ENCODE data around the gene FYTTD1.

DNA sequence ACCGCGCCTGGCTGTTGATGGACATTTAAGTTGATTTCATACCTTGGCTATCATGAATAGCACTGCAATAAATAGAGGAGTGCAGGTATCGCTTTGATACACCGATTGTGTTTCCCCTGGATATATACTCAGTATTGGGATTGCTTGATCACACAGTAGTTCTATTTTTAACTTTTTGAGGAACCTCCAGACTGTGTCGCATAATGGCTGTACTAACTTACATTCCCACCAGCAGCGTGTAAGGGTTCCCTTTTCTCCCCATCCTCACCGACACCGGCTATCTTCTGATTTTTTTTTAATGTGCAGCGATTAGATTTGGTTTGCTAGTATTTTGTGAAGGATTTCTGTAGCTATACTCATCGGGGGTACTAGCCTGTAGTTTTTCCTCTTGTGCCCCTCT, 29.0 kb upstream of the FYTTD1 start:
- TF ChIP-seq, protein P1, sequence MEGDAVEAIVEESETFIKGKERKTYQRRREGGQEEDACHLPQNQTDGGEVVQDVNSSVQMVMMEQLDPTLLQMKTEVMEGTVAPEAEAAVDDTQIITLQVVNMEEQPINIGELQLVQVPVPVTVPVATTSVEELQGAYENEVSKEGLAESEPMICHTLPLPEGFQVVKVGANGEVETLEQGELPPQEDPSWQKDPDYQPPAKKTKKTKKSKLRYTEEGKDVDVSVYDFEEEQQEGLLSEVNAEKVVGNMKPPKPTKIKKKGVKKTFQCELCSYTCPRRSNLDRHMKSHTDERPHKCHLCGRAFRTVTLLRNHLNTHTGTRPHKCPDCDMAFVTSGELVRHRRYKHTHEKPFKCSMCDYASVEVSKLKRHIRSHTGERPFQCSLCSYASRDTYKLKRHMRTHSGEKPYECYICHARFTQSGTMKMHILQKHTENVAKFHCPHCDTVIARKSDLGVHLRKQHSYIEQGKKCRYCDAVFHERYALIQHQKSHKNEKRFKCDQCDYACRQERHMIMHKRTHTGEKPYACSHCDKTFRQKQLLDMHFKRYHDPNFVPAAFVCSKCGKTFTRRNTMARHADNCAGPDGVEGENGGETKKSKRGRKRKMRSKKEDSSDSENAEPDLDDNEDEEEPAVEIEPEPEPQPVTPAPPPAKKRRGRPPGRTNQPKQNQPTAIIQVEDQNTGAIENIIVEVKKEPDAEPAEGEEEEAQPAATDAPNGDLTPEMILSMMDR (conservative IDR thresholded peaks at IDR 0.05; ENCODE audit: low read length) = no peak
- TF ChIP-seq EZH2phosphoT487 (IDR thresholded peaks at IDR 0.05; ENCODE audit: borderline replicate concordance) = no peak

Data from Loucy (cell line).